Lower leg skin (tissue), 3 donors: ENCODE data around the gene OCA2.

Experiments
- POLR2A ChIP-seq, 2 donors: fragments of 450-650 bp; IDR thresholded peaks; one replicate each; pipeline ENCODE4 v1.6.1; 2016 to 2017; ENCODE audit warnings: antibody characterized with exemption in 2 of 2, mild to moderate bottlenecking in 1 of 2, moderate library complexity in 1 of 2
- TF ChIP-seq, protein P1 (sequence below), 3 donors: fragments of 450-650 bp; IDR thresholded peaks; one replicate each; pipeline ENCODE4 v1.5.1; 2016; ENCODE audit warnings: antibody characterized with exemption in 3 of 3, mild to moderate bottlenecking in 3 of 3, moderate library complexity in 2 of 3

DNA sequence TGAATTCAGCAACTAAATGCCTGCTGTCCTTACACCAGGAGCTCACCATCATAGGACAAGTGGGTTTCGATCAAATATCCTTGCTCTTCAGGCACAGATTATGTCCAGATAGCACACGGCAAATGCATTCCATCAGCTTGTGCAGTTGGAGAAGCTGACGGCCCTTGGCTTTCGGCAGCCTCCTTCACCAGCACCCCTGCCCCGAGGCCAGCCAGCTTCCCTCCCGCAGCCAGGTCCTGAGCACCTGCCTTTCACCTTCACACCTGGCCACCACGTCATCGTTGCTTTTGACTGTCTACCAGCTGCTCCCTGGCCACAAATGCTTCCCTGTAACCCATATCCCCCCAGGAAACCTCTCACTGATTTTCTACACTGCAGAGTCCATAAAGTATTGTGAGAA is 355.5 kb downstream of the OCA2 start:
- TF ChIP-seq, protein P1, sequence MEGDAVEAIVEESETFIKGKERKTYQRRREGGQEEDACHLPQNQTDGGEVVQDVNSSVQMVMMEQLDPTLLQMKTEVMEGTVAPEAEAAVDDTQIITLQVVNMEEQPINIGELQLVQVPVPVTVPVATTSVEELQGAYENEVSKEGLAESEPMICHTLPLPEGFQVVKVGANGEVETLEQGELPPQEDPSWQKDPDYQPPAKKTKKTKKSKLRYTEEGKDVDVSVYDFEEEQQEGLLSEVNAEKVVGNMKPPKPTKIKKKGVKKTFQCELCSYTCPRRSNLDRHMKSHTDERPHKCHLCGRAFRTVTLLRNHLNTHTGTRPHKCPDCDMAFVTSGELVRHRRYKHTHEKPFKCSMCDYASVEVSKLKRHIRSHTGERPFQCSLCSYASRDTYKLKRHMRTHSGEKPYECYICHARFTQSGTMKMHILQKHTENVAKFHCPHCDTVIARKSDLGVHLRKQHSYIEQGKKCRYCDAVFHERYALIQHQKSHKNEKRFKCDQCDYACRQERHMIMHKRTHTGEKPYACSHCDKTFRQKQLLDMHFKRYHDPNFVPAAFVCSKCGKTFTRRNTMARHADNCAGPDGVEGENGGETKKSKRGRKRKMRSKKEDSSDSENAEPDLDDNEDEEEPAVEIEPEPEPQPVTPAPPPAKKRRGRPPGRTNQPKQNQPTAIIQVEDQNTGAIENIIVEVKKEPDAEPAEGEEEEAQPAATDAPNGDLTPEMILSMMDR (IDR thresholded peaks at IDR 0.05) = no peak
- no peak for TF ChIP-seq POLR2A (IDR thresholded peaks at IDR 0.05)
